ENCODE data around the gene SEMA3A. TPM values are rescaled to one million over a fixed set of nuclear protein-coding genes. Genes with fewer than 3 reads are reported as not detected.

The SEMA3A gene
- total RNA-seq, 1 donor from 2014 or later: 0.20 TPM

DNA sequence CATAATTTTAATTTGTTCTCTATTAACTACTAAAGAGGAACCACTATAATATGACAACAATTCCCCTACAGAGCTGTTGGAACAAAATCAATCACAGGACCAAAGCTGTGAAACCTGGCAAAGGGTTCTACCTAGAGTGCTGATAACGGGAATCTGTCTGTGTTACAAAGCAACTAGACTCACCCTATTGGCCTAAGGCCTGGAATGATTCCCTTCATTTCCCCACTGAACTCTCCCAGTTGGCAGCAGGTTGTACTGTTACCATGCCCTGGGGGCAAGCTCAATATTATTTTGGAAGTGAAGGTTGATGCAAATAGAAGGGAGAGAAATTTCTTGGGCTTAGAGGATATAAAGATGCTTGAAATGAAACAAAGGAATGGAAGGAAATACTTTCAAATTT is 81.8 kb downstream of the SEMA3A start:
- no peak for DNase-seq (ENCODE audit: low read depth, low spot score)

- no peak for DNase-seq (ENCODE audit: low read depth, low spot score)
Measured at GRCh38 chr7:84111842-84112241, 82.7 kb downstream of the SEMA3A start.

DNA sequence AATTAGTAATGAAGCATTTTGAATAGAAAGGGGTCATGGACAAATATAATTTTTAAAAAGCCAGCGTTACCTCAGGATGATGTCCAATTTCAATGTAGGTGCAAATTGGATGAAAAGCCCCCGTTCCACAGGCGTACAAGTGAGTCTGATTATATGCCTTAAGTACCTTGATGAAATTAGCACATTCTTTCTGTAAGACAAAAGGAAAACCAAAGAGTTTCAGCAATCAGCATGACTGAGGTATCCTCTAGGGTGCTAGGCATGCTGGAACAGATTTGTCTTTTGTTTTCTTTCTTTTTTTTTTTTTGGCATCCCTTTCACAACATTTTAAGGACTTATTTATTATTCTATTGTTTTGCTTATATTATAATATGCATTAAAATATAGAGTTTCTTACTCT is 84.2 kb downstream of the SEMA3A start:
- DNase-seq (ENCODE audit: low read depth, low spot score): no peak

GRCh38 chr7:84108787-84109186 is 85.8 kb downstream of the SEMA3A start:
- no peak for DNase-seq (ENCODE audit: low read depth, low spot score)

- no peak for DNase-seq (ENCODE audit: low read depth, low spot score)
Measured at GRCh38 chr7:84108119-84108518, 86.5 kb downstream of the SEMA3A start.

DNA sequence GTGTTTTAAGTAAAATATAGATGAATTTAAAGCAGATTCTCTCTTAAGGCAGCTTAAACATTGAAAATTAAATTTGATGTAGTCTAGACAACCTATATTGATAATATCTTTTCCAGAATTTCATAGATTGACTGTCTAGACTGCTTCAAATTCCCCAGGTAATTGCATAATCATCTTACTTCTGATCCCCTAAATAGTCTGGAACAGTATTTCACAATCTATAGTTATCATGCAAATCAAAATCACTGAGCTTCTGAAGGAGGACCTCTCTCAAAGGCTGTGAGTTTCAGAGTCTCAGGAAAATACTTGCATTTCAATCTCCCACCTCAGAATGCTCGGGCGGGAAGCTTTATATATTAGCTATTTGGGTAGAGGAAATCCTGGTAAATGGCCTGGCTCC is 87.3 kb downstream of the SEMA3A start:
- no peak for DNase-seq (ENCODE audit: low read depth, low spot score)

DNA sequence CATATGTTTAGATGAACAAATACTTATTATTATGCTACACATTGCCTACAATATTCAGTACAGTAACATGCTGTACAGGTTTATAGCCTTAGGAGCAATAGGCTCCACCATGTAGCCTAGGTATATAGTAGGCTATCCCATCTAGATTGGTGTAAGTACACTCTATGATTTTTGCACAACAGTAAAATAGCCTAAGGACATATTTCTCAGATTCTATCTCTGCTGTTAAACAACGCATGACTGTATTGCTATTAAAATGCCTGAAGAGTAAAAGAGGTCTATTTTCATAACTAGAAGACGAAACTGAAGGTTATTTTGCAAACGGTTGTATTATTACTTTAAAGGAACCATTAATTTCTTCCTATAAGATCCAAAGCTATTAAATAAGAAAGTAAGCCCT is 88.3 kb downstream of the SEMA3A start:
- no peak for DNase-seq (ENCODE audit: low read depth, low spot score)

DNA sequence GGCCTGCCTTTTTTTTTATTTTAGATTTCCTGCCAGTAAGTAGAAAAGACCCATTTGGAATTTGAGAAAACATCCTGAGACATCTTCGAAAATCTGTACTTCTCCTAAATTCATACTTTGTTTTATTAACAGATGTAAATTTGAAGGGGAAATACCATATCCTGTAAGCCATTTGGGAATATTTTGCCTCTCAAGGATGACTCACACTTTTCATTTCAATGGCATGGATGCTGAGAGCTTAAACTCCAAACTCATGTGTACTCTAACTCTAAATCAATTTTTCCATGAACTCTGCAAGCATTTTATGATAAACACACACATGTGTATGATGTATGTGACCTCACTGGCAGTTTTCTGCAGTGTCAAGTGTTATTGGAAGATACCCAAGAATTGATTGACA is 89.0 kb downstream of the SEMA3A start:
- no peak for DNase-seq (ENCODE audit: low read depth, low spot score)

GRCh38 chr7:84104826-84105225 is 89.8 kb downstream of the SEMA3A start:
- DNase-seq (ENCODE audit: low read depth, low spot score): no peak

GRCh38 chr7:84102213-84102612 is 92.4 kb downstream of the SEMA3A start:
- DNase-seq (ENCODE audit: low read depth, low spot score): no peak

- DNase-seq (ENCODE audit: low read depth, low spot score): no peak
Measured at GRCh38 chr7:84100866-84101265, 93.7 kb downstream of the SEMA3A start.

DNA sequence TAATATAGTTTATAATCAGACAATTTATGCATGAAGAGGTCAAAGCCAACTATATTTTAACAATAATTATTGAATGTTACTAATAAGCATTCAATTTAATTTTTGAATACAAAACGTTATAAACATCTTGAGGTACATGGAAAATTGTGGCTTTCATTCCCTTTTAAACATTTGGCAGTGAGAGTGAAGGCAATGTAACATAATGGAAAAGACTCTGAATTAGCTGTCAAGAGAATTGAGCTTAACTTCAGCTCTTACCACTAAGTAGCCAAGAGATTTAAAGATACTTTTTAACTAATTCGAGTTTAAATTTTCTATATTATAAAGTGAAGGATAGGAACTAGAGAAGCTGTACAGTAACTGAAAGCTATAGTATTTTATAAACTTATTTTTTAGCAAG is 98.6 kb downstream of the SEMA3A start:
- DNase-seq (ENCODE audit: low read depth, low spot score): no peak

DNA sequence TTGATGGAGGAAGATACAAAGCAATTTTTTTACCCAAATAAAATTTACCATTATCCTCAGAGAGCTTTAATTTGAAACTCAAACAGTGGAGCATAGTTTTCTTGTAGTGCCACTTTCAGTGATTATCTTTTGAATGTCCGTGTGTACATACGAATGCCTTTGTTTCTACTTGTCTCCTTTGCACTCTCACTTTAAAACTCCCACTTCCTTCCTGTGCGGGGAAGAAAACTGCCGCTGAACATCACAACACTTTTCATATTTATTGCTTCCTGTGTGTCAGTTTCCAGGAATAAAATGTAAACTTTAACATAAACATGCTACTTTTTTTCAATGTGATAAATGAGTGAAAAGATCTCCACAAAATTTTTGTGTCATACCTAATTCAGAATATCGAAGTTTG is 102.4 kb downstream of the SEMA3A start:
- no peak for DNase-seq (ENCODE audit: low read depth, low spot score)

GRCh38 chr7:84091318-84091717 is 103.3 kb downstream of the SEMA3A start:
- DNase-seq (ENCODE audit: low read depth, low spot score): no peak

- DNase-seq (ENCODE audit: low read depth, low spot score): no peak
Measured at GRCh38 chr7:84088802-84089201, 105.8 kb downstream of the SEMA3A start.

GRCh38 chr7:84085998-84086397 is 108.6 kb downstream of the SEMA3A start:
- no peak for DNase-seq (ENCODE audit: low read depth, low spot score)

- no peak for DNase-seq (ENCODE audit: low read depth, low spot score)
Measured at GRCh38 chr7:84085147-84085546, 109.4 kb downstream of the SEMA3A start.

DNA sequence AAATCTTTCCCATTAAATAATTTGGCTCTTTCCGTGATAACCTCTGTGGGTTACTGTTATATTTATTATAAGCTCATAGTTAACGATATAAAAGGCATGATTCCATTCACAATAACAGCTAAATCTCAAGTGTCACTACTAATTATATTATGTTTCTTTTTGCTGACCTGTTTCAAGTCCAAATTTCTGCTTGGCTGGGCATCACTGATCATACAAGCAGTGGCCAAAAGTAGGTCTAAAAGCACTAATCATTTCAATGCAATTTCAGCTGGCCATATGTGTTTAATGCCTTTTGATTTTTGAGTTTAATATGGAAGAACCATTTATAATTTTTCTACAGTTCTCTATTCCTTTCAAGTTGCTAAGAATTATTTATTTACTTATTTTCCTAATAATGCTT is 110.7 kb downstream of the SEMA3A start:
- no peak for DNase-seq (ENCODE audit: low read depth, low spot score)

DNA sequence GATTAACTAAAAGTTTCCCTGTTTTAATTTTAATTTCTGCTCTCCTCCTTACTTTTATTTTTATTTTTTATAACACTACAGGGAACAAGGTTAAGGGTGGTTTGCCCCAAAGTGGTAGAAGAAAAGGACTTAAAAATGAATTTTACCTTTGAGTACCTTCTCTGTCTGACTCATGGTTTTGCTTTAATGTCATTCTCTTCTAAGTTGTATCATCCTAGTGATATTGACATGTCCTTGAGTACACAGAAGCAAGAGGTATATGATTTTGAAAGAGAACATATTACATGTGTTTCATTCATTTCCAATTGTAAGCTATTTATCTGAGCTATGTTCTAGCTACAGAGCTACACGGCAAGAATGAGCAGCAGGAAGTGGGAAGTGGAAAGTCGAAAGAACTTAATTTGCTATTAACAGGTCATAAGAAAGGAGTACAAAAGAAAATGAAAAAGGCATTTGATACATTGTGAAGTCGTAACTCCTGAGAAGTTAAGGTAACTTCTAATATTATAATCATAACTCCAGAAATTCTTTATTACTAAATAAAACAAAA is 112.5 kb downstream of the SEMA3A start:
- no peak for DNase-seq (ENCODE audit: low read depth, low spot score)

GRCh38 chr7:84077336-84077735 is 117.3 kb downstream of the SEMA3A start:
- no peak for DNase-seq (ENCODE audit: low read depth, low spot score)

DNA sequence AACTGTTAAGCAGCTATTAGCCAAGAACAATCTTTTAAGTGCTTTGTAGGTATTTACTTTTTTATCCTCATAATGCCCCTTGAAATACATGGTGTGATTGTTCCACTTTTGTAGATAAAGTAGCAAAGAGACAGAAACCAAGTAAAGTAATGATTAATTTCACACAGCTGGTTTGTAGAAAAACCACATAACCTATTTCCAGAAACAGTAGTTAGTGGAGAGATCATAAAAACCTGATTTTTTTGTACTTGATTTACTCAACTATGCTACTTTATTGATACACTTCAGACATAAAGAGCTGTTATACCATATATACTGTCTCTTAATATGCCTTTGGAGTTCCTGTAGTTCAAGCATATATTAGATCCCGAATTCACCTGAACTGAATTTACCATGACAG is 118.4 kb downstream of the SEMA3A start:
- no peak for DNase-seq (ENCODE audit: low read depth, low spot score)

GRCh38 chr7:84073186-84073875 is 121.3 kb downstream of the SEMA3A start:
- DNase-seq (ENCODE audit: low read depth, low spot score): no peak

- no peak for DNase-seq (ENCODE audit: low read depth, low spot score)
Measured at GRCh38 chr7:84070770-84071169, 123.8 kb downstream of the SEMA3A start.
